Neural cell (in vitro differentiated cells): ENCODE measurements around the gene SLC35A3.

Experiments used
- EP300 ChIP-seq: fragments of 450-650 bp; conservative IDR thresholded peaks from 2 replicates; pipeline ENCODE4 v1.6.1; 2014; ENCODE audit warnings: antibody characterized with exemption, mild to moderate bottlenecking, moderate library complexity; ENCODE audit not compliant: poor library complexity, severe bottlenecking
- TAF1 ChIP-seq: IDR thresholded peaks from 2 replicates; pipeline ENCODE4 v1.6.1; 2012; ENCODE audit warnings: low read depth
- TF ChIP-seq, protein P1 (sequence below): fragments of 450-650 bp; IDR thresholded peaks from 2 replicates; pipeline ENCODE4 v1.5.1; 2014; ENCODE audit warnings: antibody characterized with exemption, mild to moderate bottlenecking, moderate library complexity; ENCODE audit not compliant: poor library complexity, severe bottlenecking

DNA sequence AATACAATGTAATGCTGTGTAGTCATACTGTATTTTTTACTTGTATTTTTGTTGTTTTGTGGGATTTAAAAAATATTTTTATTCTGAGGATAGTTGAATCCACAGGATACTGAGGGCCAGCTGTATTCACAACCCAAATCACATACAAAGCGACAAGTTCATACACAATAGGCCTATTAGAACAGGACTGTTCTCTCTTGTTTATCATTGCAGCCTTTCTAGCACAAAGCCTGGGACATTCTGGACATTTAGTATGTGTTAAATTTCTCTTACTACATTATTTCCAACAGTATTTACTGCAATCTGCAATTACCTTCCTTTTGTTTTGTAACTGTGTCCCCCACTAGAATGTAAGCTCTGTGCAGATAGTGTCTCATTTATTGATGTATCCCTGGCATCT lies 65.4 kb downstream of the SLC35A3 start:
- TF ChIP-seq, protein P1, sequence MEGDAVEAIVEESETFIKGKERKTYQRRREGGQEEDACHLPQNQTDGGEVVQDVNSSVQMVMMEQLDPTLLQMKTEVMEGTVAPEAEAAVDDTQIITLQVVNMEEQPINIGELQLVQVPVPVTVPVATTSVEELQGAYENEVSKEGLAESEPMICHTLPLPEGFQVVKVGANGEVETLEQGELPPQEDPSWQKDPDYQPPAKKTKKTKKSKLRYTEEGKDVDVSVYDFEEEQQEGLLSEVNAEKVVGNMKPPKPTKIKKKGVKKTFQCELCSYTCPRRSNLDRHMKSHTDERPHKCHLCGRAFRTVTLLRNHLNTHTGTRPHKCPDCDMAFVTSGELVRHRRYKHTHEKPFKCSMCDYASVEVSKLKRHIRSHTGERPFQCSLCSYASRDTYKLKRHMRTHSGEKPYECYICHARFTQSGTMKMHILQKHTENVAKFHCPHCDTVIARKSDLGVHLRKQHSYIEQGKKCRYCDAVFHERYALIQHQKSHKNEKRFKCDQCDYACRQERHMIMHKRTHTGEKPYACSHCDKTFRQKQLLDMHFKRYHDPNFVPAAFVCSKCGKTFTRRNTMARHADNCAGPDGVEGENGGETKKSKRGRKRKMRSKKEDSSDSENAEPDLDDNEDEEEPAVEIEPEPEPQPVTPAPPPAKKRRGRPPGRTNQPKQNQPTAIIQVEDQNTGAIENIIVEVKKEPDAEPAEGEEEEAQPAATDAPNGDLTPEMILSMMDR, result no peak
- TF ChIP-seq EP300 (no peak), TAF1 (no peak)
